ENCODE data around the gene BCR.

DNA sequence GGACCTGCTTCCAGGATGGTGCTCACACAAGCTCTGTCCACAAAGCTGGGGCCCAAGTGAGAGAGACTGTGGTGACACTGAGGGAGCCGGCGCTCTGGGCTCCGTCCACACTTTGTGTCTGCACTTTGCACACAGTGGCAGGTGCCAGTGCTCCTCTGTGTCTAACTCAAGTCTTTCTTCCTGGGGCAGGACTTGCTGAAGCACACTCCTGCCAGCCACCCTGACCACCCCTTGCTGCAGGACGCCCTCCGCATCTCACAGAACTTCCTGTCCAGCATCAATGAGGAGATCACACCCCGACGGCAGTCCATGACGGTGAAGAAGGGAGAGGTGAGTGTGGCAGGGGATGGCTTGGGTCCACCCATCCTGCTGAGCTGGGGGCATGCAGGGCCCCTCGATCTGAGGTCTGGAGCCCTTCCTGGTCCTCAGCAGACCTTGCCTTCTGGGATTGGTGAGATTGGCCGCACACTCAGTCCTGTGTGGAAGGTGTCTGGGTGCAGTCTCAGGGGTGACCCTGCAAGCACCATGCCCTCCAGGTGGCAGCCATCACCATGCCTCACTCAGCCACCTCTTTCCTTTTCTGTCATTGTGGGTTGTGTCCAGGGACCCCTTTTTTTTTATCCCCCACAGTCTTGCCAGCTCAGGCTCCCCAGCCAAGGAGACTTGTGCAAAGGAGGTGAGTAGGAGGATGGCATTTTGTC lies 93.3 kb downstream of the BCR start:
- TF ChIP-seq, protein P1, sequence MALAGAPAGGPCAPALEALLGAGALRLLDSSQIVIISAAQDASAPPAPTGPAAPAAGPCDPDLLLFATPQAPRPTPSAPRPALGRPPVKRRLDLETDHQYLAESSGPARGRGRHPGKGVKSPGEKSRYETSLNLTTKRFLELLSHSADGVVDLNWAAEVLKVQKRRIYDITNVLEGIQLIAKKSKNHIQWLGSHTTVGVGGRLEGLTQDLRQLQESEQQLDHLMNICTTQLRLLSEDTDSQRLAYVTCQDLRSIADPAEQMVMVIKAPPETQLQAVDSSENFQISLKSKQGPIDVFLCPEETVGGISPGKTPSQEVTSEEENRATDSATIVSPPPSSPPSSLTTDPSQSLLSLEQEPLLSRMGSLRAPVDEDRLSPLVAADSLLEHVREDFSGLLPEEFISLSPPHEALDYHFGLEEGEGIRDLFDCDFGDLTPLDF (CRISPR knock-in tag; IDR thresholded peaks at IDR 0.05) = no peak
- TF ChIP-seq, protein P2, sequence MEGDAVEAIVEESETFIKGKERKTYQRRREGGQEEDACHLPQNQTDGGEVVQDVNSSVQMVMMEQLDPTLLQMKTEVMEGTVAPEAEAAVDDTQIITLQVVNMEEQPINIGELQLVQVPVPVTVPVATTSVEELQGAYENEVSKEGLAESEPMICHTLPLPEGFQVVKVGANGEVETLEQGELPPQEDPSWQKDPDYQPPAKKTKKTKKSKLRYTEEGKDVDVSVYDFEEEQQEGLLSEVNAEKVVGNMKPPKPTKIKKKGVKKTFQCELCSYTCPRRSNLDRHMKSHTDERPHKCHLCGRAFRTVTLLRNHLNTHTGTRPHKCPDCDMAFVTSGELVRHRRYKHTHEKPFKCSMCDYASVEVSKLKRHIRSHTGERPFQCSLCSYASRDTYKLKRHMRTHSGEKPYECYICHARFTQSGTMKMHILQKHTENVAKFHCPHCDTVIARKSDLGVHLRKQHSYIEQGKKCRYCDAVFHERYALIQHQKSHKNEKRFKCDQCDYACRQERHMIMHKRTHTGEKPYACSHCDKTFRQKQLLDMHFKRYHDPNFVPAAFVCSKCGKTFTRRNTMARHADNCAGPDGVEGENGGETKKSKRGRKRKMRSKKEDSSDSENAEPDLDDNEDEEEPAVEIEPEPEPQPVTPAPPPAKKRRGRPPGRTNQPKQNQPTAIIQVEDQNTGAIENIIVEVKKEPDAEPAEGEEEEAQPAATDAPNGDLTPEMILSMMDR (IDR thresholded peaks at IDR 0.05) = no peak
- TF ChIP-seq, protein P3, sequence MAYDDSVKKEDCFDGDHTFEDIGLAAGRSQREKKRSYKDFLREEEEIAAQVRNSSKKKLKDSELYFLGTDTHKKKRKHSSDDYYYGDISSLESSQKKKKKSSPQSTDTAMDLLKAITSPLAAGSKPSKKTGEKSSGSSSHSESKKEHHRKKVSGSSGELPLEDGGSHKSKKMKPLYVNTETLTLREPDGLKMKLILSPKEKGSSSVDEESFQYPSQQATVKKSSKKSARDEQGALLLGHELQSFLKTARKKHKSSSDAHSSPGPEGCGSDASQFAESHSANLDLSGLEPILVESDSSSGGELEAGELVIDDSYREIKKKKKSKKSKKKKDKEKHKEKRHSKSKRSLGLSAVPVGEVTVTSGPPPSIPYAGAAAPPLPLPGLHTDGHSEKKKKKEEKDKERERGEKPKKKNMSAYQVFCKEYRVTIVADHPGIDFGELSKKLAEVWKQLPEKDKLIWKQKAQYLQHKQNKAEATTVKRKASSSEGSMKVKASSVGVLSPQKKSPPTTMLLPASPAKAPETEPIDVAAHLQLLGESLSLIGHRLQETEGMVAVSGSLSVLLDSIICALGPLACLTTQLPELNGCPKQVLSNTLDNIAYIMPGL (CRISPR knock-in tag; IDR thresholded peaks at IDR 0.05) = no peak
- TF ChIP-seq, protein P4, sequence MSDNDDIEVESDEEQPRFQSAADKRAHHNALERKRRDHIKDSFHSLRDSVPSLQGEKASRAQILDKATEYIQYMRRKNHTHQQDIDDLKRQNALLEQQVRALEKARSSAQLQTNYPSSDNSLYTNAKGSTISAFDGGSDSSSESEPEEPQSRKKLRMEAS (CRISPR knock-in tag; IDR thresholded peaks at IDR 0.05) = no peak
- TF ChIP-seq CREM (CRISPR knock-in tag; IDR thresholded peaks at IDR 0.05) (no peak), SP1 (CRISPR knock-in tag; conservative IDR thresholded peaks at IDR 0.05) (no peak)

All from WTC11 (cell line).